GM19035 (cell line): ENCODE results near the gene ANKRD12.

Source experiments
- ATAC-seq: cut with Tn5 transposase; IDR thresholded peaks from one replicate; pipeline ENCODE4 v1.9.1; 2021; ENCODE audit not compliant: unreplicated experiment

ANKRD12 gene

DNA sequence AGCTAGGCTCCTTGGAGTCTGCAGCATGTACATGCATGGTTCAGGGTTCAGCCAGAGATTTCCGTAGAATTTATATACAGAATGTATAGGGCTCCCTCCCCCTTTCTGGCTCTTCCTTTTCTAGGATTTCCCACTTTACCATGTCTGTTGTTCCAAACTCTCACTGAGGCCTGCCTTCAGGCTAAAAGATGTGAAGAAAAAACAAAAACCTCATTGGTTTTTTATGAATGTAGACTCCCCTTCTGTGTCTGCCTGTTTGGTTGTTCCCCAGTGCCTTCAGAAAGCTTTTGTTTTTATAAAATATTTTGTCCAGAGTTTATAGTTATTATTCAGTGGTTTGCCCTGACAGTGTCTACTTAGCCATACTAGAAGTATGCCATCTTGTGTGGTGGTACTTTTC lies 30.5 kb upstream of the ANKRD12 start:
- no peak for ATAC-seq

DNA sequence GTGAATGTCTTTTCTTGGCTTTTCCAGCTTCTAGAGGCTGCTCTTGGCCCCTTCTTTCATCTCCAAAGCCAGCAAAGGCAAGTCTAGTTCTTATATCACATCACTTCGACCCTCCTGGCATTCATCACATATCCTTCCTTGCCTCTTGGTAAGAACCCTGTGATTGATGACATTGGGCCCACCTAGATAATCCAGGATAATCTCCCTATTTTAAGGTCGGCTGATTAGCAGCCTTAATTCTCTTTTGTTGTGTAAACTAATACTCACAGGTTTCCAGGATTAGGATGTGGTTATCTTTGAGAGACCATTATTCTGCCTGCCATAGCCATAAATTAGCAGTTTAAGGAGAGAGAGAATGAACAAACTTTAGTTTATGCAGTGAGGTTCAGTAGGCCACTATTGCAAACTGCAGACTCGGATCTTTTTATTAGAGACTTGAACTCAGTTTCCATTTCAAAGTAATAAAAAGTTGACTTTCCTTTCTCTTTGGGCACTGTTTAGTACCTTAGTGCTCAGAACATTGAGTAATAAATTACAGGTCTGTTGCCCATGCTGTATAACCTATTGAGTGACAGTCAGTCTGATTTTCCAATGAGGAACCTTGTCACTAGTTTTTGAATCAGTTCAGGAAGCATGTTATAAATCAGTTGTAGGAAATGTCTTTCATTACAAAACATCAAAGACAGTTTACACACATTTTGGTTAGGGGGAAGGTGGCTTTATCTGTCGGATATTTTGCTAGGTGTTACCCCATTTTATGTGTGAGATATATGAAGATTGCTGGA lies 29.6 kb upstream of the ANKRD12 start:
- no peak for ATAC-seq

DNA sequence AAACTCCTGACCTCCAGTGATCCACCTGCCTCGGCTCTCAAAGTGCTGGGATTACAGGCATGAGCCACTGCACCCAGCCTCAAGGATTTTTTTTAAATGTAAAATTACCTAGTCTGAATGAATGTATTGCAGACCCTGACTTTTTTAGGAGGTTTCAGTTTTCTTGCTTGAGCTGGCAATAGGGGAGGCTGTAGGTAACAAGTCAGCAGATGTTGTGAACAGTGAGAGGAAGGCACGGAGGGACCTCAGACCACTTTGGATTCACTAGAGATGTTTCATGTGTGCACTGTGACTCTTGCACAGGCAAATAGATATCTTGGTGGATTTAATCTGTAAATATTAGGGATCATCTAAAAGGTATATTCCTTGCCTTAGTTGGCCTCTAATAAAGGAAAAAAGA lies 27.7 kb upstream of the ANKRD12 start:
- no peak for ATAC-seq

DNA sequence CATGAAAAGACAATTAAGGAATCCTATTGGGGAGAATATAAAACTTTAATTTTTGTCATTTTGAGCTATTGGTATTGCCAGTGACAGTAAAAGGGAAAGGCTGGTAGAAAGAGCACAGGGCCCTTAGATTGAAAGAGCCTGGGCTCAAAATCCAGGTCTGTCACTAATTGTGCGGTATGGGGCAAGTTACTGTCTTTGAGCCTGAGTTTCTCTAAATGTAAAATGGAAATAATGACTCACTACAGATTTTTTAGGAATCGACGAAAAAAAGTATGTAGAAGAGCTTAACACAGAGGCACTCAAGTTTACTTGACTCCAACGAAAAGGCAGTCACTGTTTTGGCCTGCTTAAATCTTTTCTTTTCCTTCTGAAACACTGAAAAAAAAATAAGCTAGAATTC lies 27.1 kb upstream of the ANKRD12 start:
- no peak for ATAC-seq

DNA sequence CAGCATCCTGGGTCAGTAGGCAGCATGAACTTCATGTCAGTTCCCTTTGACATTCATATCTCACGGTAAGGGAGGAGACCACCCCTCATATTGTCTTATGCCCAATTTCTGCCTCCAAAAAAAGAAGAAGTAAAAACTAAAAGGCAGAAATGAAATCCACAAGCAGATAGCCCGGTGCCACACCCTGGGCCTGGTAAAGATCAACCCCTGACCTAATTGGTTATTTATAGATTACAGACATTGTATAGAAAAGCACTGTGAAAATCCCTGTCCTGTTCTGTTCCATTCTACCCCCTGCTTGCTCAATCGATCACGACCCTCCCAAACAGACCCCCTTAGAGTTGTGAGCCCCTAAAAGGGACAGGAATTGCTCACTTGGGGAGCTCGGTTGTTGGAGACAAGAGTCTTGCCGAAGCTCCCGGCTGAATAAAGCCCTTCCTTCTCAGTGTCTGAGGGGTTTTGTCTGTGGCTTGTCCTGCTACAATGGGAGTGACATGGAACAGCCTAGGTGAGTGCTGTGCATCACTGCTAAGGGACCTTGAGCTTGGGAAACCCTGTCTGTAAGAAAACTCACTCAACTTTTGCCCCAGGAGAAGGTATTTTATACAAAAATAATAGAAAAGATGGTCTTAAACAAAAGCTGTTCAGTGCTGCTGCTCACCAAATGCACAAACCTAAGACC lies 23.0 kb upstream of the ANKRD12 start:
- ATAC-seq: no peak

DNA sequence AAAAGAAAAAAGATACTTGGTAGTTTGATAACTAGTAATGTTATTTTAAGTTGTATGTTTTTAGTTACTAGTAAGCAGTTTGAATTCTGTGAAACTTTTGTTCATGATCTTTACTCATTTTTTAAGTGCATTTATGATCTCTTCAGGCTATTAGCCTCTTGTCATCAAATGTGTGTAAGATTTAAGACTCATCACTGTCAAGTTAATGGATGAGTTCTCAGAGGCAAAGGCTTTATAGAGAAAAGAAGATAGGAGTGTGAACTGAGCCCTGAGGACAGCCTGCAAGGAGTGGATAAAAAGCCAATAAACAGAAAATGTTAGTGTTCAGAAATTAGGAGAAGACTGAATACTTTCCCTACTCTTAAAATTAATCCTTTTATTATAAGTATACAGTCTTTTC lies 20.6 kb upstream of the ANKRD12 start:
- ATAC-seq: no peak

DNA sequence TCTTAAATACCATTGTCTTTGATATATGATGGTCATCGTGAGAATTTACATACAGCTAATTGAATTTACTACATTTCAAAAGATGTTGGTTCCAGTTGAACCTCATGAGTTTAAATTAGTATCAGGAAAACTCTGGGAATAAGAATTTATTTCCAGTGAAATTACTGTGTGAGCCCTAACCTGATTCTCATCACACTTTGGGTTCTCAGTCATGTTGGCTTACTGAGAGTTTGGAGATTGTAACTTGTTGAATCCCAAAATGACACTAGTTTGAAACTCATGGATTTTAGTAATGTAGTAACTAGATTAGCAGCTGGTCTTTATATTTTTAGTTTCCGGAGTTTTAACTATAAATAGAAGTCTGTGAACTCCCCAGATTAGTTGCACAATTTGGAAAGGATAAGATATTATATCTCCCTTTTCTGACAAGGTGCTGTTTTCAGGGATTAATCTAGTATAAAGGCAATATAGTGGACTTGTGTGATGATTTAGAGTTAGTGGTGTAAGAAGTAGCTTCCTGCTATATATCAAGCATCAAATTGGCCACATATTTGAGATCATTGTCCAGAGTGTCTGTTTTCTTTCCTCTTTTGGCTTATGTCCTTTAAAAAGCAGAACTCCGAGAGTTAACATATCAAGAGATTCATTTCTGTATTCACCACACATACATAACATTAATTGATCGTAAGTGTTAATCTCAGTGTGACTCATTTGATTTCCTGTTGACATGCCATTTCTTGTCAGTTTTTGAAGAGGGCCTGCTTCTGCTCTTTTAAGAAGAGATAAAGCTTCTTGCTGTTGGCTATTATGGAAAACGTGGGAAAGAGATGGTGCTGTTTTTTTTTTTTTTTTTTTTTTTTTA lies 18.4 kb upstream of the ANKRD12 start:
- ATAC-seq: no peak

DNA sequence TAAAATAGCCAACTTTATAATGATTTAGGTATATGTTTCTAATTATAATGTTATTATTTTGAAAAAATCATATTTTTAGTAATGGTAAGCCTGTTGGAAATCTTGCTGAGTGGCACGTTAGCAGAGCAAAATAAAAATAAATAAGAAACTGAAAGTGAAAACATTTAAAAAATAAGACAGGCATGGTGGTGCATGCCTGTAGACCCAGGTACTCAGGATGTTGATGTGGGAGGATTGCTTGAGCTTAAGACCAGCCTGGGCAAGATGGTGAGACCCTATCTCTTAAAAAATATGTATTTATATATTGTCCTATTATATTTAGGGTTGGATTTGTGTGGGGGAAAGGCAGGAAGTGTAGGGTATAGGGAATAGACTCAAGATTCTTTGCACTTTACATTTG lies 15.8 kb upstream of the ANKRD12 start:
- no peak for ATAC-seq

DNA sequence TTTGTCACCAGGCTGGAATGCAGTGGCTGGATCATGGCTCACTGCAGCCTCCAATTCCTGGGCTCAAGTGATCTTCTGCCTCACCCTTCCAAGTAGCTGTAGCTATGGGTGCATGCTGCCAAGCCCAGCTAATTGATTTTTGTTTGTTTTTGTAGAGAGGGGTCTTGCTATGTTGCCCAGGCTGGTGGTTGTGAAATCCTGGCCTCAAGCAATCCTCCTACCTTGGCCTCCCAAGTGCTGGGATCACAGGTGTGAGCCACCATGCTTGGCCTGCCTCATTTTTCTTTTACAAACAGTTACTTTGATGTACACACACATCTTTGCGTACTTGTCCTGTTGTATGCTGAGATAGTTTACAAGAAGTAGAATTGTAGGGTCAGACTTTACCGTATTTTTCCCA lies 13.1 kb upstream of the ANKRD12 start:
- no peak for ATAC-seq

DNA sequence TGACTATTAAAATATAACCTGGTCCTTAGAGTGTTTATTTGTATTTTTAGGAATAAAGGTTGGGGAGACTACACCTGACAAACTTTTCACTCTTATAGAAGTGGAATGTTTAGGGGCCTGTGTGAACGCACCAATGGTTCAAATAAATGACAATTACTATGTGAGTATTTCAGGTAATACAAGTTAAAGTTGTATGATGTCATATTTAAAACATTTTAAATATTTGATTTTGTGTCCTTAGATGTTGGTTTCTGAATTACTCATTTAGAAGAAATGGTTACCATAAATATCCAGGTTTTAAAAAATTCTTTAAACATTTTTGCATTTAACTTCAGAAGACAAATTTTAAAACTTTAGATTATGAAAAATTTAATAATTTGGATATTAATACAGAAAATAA lies 11.8 kb upstream of the ANKRD12 start:
- no peak for ATAC-seq

DNA sequence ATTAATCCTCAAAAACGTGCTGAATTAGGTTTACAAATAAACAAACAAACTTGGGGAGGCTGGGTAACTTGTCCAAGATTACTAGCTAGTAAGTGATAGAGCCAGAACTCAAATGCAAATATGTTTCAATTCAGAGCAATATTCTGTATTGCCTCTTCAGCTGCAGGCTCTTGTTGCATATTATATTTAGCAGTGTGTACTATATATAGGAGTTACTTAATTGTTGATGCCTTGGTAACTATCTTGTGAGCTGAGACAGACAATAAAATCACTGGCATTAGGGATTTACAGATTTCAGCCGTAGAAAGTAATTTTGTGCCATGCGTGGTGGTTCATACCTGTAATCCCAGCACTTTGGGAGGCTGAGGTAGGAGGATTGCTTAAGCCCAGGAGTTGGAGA lies 10.2 kb upstream of the ANKRD12 start:
- no peak for ATAC-seq

DNA sequence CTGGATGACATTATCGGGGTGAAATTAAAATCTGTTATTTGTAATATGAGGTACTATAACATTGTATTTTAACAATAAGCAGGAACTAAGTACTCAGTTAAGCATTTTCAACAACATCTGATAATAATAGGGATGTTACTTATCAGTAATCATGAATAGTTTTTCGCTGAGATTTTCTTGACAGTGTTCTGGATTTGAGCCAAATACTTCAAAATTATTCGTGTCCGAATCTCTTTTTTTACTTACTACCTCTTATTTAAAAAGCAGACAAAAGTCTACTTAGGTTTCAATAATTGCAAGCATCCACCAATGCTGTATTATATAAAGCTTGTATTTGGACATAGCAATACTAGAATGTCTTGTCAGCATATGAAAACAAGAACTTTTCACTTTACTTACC lies 6.4 kb upstream of the ANKRD12 start:
- no peak for ATAC-seq

DNA sequence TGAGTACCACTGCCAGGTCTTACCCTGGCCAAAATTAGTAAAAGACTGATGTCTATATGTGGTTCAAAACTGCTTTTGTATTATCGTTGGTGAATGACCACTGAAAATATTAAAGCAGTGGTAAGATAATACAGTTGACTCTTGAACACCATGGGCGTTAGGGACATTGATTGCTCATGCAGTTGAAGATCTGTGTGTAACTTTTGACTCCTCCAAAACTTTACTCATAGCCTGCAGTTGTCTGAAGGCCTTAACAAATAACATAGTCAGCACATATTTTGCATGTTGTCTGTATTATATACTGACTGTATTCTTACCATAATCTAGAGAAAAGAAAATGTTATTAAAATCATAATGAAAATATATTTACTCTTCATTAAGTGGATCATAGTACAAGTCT lies 5.8 kb upstream of the ANKRD12 start:
- no peak for ATAC-seq

DNA sequence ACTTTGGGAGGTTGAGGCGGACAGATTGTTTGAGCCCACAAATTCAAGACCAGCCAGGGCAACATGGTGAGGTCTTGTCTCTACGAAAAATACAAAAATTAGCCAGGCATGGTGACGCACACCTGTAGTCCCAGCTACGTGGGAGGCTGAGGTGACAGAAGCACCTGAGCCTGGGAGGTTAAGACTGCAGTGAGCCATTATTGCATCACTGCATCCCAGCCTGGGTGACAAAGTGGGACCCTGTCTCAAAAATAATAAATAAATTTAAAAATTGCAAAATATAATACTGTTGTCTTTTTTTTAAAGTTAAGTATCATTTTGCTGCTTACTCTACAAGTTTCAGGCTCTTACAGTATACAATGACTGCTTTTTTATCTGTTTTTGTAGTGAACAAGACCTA lies 4.0 kb upstream of the ANKRD12 start:
- ATAC-seq: no peak

DNA sequence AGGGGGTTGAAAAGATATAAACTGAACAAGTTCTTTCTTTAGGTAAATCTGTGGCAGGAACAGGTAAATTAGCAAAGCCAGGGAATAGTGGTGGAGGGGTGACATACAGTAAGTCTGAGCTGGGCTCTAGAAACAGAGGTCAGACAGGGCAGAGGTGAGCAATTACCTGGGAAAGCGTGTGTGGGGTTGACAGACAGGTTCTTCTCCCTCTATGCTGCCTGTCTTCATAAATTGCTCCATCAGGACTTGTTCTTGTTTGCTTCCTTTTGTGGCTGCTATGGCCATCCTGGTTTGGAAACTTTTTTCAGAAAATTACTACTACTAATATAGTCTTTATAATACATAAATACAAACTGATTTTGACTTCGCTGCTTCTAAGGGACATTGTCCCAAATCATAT lies 3.4 kb upstream of the ANKRD12 start:
- ATAC-seq: no peak

DNA sequence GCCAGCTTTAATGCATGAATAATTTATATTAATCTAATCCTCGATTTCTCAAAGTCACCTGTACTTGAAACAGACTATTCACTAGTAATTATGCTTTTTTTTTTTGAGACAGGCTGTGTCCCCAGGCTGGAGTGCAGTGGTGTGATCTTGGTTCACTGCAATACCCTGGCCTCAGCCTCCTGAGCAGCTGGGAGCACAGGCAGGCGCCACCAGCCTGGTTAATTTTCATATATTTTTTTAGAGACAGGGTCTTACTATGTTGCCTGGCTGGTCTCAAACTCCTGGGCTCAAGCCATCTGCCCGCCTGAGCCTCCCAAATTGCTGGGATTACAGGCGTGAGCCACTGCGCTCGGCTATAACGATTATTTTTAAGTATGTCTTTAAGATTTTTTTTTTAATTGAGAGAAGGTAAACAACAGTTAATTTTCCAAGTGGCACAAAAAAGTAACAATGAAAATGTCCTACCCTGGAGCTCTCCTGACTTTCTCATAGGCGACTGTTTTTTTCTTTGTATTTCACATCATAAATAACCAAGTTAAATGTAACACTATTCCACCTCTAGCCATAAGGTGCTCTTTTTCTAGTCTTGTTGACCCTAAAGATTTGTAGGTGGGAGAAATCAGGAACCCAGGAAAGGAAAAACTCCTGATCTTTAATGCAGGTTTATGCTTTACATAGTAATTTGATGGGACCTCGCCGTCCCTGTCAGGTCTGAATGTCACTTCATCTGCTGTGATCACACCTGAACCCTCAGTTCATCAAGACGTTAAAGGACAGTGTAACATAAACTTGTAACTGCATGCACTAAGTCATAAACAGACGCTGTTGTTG lies 1.3 kb upstream of the ANKRD12 start:
- no peak for ATAC-seq

DNA sequence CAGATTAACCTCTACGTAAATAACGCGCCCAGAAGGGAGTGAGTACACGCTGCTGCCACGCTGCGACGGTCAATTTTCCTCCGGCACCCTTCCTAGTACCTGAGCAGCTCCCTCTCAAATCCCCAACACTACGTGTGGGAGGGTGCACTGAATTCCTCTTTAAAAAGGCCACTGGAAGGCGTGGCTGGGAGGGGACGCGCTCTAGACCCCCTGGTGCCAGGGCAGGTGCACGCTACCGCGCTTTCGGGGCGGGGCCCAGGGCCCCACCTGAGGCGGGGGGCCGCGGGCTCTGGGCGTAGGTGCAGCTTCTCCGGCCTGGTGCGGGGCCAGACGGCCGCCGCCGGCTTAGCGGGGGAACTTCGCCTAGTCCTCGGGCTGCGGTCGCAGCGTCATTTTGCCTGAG lies 668 bp upstream of the ANKRD12 start:
- peak; percentile 20 for ATAC-seq

DNA sequence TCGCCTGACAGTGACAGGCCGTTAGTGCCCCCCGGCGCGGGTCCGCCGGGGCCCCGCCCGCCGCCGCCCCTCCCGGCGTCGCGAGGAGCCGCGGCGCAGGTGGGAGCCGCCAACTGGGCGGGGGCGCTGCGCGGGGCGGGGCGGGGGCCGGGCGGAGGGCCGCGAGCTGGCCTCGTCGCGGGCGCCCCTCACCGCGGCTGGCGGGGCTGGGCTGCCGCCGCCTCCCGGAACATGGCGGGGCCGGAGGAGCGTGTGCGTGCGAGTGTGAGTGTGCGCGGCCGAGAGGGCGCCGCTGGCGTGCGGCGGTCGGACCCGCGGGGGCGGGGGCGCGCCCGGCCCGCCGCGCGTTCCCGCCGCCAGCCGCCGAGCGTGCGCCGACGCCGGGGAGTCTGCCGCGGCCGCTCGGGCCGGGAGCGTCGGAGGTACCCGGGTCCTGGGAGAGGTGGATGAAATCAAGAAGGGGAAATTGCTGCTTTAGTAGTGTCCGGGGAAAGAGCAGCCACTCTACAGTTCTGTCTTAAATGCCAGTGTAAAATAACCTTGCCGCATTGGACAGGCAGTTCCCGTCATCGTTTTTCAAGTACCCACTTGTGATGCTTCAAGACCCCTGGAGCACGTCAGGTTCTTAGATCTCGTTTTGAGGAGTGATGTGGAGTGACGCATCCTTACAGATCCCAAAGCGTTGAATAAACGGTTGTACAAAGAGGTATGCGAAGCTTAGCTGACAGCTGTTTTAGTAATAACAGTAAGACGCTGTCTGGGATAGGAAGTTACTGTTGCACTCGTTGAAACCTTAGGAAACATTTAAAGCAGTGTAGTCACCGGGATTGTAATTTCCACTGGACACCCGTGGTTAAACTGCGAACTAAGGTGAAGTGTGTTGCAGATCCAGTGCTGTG lies 836 bp downstream of the ANKRD12 start:
- peak; percentile 34 for ATAC-seq

DNA sequence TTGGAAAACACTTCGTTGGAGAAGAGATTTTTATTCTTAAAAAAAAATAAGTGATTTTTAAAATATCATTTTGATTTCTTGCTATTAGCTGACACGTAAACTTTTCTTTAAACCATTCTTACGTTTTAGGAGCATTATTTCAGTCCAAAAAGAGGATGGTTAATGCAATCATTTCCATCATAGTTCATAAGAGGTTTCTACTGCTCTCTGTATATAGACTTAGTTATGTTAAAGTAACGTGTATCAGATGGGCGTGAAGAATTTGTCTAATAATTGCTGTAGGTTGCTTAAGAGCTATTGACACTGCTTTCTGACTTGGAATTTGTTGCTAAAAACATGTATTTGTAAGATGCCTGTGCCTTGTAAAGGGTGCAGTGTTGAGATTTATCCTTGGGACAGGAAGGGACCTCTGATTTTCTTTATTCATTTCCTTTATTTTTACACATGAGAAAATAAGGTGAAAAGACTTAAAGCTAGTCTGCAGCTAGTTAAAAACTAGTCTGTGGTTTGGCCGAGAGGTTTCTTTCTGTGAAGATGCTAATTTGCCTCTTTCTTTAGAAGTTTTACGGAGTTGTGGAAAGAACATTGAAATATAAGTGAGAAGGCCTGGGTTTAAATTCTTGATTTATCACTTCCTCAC lies 2.9 kb downstream of the ANKRD12 start:
- no peak for ATAC-seq
